GM21447 (cell line): ENCODE data around the gene LTBP1.

Experiments
- ATAC-seq: cut with Tn5 transposase; IDR thresholded peaks from one replicate; pipeline ENCODE4 v1.9.1; 2021; ENCODE audit not compliant: unreplicated experiment

Gene LTBP1

GRCh38 chr2:33072614-33073013 lies 125.9 kb downstream of the LTBP1 start:
- no peak for ATAC-seq

- no peak for ATAC-seq
Observed at GRCh38 chr2:33073018-33073417, 126.3 kb downstream of the LTBP1 start.

GRCh38 chr2:33074197-33074596 lies 127.4 kb downstream of the LTBP1 start:
- no peak for ATAC-seq

- ATAC-seq, result no peak
Observed at GRCh38 chr2:33077311-33077710, 130.6 kb downstream of the LTBP1 start.

- no peak for ATAC-seq
Observed at GRCh38 chr2:33077844-33078243, 131.1 kb downstream of the LTBP1 start.

- ATAC-seq, result no peak
Observed at GRCh38 chr2:33081691-33082090, 134.9 kb downstream of the LTBP1 start.

GRCh38 chr2:33083699-33084387 lies 137.1 kb downstream of the LTBP1 start:
- ATAC-seq, result no peak

GRCh38 chr2:33084433-33084832 lies 137.7 kb downstream of the LTBP1 start:
- ATAC-seq, result no peak

GRCh38 chr2:33085646-33086045 lies 138.9 kb downstream of the LTBP1 start:
- ATAC-seq, result no peak

- ATAC-seq, result no peak
Observed at GRCh38 chr2:33086400-33087015, 139.8 kb downstream of the LTBP1 start.

- ATAC-seq, result no peak
Observed at GRCh38 chr2:33090553-33091134, 143.9 kb downstream of the LTBP1 start.

- no peak for ATAC-seq
Observed at GRCh38 chr2:33091541-33092123, 144.9 kb downstream of the LTBP1 start.

GRCh38 chr2:33093283-33093993 lies 146.7 kb downstream of the LTBP1 start:
- ATAC-seq, result no peak

GRCh38 chr2:33094303-33094702 lies 147.6 kb downstream of the LTBP1 start:
- no peak for ATAC-seq

GRCh38 chr2:33099989-33100388 lies 153.2 kb downstream of the LTBP1 start:
- ATAC-seq, result no peak

- no peak for ATAC-seq
Observed at GRCh38 chr2:33100921-33101320, 154.2 kb downstream of the LTBP1 start.

- no peak for ATAC-seq
Observed at GRCh38 chr2:33104052-33104623, 157.4 kb downstream of the LTBP1 start.

GRCh38 chr2:33104726-33105125 lies 158.0 kb downstream of the LTBP1 start:
- no peak for ATAC-seq

- no peak for ATAC-seq
Observed at GRCh38 chr2:33106115-33106514, 159.4 kb downstream of the LTBP1 start.

GRCh38 chr2:33107690-33108482 lies 161.1 kb downstream of the LTBP1 start:
- ATAC-seq, result no peak
